ENCODE results near the gene TEX264.

DNA sequence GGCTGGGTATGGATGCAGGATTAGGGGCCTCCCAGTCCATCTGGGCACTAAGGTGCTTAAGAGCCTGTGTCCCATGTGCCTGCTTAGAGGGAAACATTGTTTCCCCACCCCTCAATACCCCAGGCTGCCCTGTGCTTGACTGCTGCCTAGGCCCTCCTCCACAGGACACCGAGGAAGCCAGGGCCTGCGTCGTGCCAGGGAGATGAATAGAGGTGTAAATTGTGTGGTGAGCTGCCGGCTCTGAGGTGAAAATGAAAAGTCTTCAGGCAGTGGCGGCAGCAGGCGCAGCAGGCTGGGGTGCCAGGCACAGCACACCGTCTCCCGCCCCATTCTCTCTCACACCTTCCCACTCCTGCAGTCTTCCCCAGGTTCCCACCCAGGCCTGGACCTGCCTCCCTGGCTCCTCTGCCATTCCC, 21.9 kb downstream of the TEX264 start:
- TF ChIP-seq, protein P1, sequence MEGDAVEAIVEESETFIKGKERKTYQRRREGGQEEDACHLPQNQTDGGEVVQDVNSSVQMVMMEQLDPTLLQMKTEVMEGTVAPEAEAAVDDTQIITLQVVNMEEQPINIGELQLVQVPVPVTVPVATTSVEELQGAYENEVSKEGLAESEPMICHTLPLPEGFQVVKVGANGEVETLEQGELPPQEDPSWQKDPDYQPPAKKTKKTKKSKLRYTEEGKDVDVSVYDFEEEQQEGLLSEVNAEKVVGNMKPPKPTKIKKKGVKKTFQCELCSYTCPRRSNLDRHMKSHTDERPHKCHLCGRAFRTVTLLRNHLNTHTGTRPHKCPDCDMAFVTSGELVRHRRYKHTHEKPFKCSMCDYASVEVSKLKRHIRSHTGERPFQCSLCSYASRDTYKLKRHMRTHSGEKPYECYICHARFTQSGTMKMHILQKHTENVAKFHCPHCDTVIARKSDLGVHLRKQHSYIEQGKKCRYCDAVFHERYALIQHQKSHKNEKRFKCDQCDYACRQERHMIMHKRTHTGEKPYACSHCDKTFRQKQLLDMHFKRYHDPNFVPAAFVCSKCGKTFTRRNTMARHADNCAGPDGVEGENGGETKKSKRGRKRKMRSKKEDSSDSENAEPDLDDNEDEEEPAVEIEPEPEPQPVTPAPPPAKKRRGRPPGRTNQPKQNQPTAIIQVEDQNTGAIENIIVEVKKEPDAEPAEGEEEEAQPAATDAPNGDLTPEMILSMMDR (IDR thresholded peaks at IDR 0.05; ENCODE audit: low read length): no peak
- TF ChIP-seq EZH2 (IDR thresholded peaks at IDR 0.05; ENCODE audit: borderline replicate concordance, low read length): no peak
